Activated T-cell treated with anti-CD3 and anti-CD28 coated beads for 48 hours (primary cell): Measurements from ENCODE around the gene CRYBA2.

Source experiments
- DNase-seq: peaks from one replicate; pipeline ENCODE4 v3.0.0-alpha.2; 2020; ENCODE audit warnings: low read depth

The CRYBA2 gene

DNA sequence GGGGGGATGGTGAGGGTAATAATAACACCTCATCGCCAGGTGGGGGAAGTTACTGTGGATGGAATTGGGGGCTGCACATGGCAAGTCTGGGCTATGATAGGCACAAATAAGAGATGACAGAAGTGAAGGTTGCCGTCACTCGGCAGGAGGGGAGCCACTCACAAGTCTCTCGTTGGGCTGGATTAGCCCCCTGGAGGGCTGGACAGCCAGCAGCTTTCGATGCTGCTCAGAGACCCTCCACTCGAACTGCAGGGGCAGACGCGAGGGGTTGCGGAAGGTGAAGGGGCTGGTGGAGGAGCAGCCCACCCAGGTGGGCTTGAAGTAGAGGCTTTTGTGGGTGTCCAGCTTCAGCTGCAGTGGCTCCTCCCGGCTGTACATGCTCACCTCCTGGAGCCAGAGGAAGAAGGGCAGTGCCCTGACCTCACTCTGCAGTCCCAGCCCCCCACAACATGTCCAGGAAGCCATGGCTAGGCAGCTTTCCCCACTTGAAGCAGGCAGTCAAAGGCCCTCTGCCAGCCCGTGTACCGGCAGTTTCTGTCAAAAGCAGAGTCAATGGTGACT, 29.9 kb upstream of the CRYBA2 start:
- DNase-seq, result no peak

DNA sequence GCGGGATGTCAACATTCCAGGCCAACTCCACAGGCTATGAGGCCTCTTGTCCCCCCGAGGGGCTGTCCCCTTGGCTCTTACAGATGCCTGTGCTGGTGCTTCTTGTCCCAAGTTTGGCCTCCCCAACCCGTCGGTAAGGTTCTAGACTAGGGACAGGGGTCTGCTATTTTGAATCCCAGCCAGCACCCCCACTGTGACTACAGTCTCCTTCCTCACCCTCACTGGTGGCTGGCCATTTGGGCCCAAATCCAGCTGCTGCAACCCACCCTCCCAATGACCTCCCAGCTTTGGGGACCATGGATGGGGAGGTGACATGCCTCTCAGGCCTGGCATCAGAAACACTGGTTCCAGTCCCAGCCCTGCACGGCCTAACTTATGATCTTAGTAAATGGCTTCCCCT, 29.4 kb upstream of the CRYBA2 start:
- no peak for DNase-seq

DNA sequence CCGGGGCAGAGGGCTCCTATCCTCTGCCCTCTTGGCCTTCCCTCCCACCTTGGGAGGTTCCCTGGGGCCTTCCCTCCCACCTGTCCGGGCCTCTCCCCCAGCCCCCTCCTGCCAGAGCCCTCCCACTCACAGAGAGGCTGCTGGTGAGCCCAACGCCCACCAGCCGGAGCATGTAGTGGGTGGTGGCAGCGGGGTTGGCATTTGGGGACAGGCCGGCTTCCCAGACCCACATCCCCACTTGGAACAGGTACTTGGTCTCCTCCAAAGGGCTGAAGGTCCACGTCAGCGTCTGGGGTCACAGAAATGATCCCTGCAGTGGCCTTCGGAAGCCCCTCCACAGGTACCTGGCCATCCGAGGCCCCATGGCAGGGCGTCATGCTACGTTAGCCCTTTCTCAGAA, 28.8 kb upstream of the CRYBA2 start:
- DNase-seq, result no peak

DNA sequence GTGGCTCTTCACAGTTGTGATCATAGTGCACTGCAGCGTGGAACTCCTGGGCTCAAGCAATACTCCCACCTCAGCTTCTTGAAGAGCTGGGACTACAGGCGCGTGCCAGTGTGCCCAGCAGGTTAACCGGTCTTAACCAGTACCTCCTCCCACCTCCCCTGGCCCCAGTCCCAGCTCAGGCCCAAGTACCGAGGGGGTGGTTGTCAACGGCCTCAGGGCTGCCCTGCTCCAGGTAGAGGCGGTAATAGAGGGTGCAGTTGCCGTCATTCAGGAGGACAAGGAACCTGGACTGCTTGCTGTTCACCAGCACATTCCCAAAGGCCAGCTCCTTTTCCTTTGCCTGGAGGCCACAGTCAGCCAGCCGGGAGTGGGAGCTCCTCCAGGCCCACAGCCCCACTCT, 28.4 kb upstream of the CRYBA2 start:
- no peak for DNase-seq

DNA sequence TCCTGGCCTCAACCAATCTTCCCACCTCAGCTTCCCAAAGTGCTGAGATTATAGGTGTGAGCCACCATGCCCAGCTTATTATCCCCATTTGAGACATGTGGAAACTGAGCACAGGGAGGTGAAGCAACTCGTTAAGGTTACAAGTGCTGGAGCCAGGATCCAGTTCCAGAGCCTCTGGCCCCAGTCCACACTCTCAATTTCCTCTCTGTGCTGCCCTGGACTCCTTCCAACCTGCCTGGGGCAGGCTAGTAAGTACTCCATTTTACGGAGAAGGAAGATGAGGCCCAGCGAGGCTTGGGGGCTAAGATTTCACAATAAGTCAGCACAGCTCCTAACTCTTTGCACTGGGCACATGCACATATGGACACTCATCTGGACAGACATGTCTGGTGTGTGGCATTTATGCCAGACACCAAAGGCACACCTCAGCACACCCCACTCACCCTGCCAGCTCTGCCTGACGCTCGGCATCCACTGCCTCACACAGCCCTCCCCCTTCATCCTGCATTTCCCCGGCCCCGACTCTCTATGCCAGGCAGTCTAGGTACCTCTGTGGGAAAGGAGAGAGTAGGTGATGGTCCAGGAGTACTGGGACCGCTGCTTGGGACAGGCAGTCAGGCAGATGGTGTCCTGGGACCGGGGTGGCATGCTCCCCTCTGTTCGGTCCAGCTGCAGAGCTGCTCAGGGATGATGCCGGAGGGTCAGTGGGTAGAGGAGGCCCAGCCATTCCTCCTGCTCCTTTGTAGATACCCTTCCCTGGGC, 27.6 kb upstream of the CRYBA2 start:
- DNase-seq, result no peak

DNA sequence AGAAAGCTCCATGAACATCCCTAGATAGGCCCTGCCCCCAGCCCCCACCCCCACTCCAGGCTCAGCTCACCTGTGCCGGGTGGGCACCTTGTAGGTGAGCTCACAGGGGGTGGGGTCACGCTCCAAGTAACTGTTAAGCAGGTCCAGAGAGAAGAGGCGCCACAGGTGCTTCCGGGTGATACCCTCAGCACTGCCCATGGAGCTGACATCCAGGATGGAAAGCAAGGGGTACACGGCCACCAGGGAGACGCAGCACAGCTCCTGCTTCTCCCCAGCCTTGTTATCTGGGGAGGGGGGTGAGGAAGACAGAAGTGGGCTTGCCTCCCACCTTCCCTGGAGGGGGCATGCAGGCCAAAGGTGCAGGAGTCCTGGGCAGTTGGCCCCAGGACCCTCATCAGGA, 26.2 kb upstream of the CRYBA2 start:
- no peak for DNase-seq

DNA sequence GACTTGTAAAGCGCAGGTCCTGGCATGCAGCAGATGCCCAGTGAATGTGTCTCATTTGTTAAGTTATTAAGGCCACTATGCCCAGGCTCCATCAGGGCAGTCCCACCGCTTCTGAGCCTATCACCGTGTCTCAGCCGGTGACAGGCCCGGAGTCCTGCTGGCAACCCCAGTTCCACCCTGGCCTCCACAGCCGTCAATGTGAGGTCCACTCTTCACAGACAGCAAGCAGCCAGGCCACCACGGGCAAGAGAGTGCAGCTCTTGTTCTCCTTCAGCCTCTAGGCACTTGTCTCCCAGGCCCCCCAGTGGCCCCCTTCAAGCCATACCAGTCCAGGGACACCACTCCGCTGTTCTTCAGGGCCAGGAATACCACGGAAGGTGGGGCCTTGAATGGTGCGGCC, 25.5 kb upstream of the CRYBA2 start:
- no peak for DNase-seq

DNA sequence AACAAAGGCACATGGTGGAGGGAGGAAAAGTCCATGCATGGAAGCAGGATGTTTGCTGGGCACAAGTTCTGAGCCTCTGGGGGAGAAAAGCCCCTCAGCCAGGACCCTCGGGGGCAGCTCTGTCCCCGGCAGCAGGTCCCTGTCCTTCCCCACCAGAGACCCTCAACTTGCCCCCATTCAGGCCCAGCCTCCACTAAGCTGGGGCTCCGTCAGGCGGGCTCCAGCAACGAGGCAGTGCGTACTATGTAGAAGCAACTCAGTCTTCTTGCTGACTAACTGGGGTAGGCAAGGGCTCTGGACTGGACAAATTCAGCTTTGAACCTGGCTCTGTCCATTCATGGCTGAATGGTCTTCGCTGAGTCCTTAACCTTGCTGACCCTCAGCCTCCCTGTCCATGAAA, 25.1 kb upstream of the CRYBA2 start:
- no peak for DNase-seq

DNA sequence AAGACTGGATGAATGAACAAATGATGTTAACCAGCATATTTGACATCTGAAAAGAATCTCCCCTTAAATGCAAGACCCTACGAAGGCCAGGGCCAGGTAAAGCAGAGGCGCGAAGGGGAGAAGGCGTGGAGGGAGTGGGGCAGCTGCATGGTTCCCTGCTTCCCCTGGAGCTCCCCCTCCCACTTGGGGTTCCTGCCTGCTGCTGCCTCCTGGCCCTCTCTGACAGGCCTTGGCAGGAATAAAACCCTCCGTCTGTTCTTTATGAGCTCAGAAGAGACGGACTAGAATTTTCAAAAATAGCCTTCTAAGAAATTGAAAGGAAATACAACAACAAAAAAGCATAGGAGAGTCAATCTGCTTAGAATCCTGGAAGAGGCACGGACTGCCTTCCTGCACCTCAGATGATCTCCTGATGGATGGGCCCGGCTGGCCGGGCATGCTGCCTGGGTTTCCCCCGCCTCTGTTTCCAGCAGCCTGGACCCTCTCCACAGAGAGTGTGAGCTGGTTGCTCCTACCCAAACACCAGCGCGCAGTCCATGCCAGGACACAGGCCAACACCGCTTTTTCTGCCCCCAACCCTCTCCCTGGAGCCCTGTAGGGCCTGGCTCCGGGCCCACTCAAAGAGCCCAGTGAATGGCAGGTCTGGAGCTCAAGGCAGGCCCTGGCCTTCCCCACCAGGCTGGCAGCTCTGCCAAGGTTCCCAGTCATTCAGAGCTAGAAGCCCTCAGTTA, 24.1 kb upstream of the CRYBA2 start:
- DNase-seq, result no peak

DNA sequence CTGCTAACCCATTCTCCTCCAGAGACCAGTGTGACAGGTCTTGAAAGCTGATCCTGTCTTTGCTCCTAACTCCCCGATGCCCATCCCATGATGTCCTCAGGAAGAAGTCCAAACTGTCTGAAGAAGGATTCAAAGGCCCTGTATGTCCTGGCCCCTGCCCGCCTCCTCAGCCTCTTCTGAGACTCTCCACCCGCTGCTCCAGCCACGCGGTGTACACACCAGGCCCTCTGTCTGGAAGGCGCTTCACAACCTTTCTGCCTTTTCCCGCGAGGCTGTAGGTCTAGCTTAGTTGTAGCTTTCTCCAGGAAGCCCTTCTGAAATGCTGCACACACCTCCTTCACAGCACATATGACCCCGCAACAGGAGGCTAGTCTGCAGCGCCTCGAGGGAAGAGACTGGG, 23.5 kb upstream of the CRYBA2 start:
- DNase-seq, result no peak

DNA sequence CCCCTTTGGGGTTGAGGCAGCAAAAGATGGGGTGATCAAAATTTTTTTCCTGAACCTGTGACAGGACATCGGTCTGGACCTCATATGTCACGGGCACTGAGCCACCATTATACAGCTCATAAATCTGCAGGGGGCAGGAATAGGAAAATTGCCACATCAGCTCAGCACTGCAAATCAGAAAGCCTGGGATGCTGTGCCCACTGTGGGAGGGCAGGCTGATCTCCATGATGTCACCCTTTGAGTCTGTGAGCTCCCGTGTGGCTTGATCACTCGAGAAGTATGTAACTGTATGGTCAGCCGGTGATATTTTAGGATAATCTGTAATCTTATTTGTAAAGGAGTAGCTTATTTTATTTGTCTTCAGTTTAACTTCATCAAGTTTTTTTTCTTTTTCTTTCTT, 17.7 kb upstream of the CRYBA2 start:
- no peak for DNase-seq

DNA sequence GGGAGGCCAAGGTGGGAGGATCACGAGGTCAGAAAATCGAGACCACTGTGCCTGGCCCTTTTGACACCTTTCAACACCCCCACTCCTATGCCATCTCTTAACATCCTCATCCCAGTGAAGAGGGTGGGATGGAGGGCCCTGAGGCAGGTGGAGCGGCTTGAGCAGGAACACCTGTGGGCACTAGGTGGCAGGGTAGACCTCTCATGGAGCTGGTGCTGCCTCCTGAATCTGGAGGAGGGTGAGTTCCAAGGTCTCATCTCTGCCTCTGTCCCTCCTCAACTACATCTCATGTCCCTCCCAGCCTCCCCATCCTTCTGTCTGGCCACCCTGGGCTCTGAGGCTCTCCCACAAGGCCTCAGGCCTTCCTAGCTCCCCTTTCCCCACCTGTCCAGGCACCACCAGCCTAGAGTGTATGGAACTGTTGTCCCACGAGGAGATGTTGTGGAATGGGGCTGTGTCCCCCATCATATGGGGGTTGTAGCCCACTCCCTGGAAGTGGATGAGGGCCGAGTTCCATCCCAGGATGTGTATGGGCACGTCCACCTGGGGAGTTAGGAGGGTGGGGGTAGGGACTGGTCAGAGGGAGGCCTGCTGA, 17.0 kb upstream of the CRYBA2 start:
- DNase-seq, result no peak

DNA sequence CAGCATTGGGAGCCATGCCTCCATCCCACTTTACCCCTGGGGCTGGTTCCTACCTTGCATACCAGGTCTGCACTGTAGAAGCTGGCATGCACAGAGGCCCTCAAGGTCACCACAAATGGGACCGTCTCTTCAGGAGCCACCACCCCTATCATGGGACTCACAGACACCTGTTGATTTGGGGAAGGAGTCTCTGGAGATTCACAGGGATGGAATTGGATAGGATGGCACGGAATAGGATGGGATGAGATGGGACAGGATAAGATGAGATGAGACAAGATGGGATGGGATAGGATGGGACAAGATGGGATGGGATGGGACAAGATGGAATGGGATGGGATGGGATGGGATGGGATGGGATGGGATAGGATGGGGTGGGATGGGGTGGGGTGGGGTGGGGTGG, 16.1 kb upstream of the CRYBA2 start:
- no peak for DNase-seq

DNA sequence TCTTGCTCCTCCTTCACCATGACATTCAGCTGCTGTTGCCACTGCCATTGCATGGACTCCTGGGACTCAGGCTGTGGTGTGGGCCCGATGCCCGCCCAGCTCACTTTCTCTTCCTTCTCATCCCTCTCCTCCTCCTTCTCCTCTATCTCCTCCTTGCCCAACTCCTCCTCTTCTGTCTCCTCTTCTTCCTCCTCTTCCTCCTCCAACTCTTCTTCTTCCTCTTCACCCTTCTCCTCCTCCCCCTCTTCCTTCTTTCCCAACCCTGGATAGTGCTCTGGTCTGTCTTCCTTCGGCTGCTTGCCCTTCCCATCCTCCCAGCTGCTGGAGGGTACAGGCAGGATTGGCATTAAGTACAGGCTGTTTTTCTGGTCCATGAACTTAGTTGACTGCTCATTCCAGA, 10.8 kb upstream of the CRYBA2 start:
- DNase-seq, result no peak

DNA sequence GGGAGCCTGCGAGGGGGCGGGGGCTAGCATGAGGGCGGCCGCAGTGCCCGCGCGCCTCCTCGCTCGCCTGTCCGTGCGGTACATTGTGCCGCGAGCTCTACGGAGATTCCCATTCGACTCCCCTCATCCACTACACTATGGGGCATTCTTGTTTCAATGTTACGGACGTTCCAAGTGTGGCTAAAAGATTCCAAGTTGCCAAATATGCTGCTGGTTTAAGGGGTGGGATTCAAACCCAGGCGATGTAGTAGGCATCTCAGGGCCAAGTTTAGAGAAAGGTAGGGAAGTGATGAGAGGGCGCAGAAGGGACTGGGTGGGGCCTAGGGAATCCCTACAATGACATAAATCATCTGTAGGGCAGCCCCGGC, 10.0 kb upstream of the CRYBA2 start:
- DNase-seq, result no peak

DNA sequence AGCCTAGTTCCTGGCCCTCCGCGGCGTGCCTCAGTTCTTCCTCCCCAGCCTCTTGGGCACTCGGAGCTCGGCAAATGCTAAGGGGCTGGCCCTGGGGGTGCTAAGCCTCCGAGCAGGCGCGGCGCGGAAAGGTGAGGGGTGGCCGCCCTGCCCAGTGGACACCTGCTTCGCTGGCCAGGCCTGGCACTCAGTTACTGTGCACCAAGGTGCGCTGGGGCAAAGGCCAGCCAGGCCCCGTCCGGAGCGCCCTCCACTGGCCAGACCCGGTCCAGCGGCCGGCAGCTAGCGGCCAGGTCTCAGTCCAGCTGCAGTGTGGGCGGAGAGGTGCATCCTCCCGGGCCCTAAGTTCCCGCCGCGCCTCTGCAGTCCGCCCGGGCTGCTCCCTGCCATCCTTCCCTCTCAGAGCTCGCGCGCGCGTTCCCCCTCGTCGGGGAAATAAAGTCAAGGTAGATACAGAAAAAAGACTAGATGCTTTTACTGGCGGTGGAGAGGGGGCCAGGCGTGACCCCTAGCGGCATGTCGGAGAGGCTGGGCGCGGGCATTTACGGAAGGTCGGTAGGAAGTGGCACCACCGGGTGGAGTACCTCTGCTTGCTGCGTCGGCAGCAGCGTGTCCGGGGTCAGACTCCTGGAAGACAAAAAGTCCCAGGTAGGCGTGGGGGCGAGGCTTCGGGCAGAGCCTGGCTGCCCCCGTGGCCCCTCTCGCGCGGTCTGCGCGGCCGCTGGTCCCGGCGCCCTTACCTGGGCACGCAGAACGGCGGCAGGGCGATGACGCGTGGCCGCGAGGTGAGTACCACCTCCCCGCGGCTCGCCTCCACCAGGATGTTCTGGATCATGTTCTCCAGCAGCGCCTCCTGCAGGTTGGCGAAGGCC, 9.4 kb upstream of the CRYBA2 start:
- peak; percentile 58 for DNase-seq

DNA sequence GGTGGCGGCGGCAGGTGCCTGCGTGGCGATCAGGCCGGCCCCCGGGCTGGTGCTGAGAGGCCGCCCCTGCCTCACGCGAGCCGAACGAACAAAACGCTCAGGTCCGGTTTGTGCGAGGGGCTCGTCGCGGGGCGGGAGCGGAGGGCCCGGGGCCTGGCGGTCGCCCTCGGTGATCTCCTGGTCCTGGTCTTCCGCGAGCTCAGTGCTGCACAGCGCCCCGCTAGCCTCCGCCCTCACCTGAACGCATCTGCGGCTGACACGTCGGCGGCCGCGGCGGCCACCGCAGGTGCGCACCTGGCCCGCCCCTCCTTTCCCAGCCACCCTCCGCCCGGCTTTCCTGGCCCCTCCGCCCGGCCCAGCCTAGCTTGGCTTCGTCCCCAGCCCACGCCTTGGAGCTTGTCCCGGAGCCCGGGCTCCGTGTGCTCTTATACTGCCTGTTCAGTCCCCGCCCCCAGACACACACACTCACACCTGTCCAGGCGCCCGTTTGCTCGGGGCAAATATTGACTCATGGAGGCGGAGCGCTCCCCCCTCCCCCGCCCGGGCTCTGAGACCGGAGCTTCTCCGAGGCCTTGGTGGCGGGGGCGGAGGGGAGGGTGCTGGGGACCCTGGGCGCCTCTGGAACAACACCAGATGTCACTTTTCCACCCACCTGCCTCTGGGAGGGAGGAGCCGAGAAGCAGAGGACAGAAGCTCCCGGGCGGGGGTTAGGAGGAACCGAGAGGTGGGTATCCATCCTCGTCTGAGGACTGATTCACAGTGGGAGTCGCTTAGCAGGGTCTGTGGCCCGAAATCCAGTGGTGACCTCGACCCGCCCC, 8.6 kb upstream of the CRYBA2 start:
- DNase-seq, result no peak

DNA sequence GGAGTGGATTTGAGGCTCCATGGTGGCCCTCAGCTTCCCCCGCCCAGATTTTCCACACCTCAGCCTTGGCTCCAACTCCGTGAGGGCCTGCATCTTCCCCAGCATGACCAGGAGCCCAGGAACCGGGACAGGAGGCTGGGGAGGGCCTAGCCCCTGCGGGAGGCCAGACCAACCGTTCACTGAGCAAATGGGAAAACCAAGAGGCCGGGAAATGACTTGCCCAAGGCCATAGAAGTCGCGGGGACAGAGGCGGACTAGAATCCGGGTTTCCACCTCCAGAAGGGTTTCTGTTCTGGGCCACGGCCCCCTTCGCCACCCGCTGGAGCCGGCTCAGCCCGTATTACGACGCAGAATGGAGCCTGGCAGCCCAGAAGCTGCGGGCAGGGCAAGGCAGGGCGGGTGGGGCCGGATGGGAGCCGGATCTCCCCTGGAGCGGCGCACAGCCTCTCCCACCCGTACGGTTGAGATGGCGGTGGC, 7.9 kb upstream of the CRYBA2 start:
- DNase-seq, result no peak

DNA sequence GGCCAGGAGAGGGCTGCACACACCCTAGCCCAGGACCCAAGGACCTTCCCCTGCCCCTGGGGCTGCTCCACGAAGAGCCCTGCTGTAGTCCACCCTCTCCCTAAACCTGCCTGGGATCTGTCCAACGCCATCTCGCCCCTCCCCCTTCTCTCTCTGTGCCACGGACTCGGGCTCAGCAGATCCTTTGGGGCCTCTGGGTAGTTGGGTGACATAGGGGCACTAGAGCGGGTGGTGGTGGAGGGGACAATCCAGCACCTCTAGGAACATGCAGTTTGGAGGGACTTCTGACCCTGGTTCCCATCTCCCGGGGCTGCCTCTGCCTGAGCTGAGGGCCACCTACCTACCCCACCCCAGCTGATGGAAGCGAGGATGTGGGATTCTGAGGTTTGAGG, 7.3 kb upstream of the CRYBA2 start:
- no peak for DNase-seq

DNA sequence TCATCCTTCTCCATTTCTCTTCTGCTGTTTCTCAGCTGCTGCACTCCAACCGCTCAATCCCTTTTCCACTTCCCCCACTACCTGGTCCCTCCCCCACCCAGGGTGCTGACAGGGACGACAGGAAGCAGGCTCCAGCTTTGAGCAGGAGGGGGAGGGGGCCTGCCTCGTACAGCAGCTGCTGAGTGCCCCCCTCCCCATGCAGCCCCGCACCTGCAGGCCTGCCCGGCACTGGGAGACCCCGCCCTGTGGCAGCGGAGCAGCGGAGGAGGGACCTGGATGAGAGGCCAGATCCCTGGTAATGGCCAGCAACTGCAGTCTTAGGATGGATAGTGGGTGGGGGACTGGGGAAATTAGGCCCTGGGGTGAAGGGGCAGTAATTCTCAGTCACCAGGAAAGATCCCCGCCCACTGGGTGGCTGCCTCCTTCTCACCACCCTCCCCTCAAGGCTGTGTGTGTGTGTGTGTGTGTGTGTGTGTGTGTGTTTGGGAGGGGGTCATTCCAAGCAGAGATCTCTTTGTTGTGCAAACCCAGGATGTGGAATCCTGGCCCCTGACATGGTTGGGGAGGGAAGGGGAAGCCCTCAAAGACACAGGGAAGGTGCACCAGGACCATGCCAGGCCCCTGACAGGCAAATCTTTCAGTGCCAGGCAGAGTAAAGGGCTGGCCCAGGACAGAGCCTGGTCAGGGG, 6.8 kb upstream of the CRYBA2 start:
- no peak for DNase-seq
